Measurements from ENCODE around the gene HDAC9.

The HDAC9 gene

DNA sequence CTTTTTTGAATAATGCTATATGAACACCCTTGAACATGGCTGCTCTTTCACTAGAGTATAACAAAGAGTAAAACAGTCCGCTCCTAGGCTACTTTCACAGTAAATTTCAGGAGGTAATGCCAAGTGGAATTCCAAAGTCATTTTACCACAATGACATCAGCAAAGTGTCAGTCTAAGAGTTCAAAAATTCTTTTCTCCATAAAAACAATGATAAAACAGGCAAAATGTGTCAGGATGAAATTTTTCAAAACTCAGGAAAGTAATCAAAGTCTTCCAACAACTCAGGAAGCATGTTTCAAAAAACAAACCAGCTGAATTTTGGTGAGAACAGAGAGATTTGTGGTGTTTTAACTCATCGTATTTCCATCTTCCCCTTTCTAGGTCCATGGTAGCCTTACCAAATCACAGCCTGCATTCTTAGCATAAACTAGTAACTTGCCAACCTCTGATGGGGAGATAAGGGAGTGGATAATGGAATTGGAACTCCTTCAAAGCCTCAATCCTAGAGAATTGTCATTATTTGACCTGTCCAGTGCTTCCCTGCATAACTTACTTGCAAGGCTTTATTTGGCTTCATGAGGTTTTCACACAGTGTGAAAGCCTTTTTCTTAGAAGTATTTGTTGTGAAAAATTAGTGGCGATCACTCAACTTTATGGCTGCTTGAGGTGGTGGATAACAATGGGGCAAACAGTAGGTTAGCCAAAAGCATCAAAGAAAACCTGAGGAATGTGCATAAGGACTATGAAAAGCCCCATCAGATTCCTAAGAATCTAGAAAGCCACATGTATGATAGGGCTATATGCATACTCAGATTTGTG is 302.7 kb downstream of the HDAC9 start:
- DNase-seq (ENCODE audit: low read depth), result no peak
- no peak overlapping the region for H3K4me3 ChIP-seq (ENCODE audit: low read depth, low read length)

DNA sequence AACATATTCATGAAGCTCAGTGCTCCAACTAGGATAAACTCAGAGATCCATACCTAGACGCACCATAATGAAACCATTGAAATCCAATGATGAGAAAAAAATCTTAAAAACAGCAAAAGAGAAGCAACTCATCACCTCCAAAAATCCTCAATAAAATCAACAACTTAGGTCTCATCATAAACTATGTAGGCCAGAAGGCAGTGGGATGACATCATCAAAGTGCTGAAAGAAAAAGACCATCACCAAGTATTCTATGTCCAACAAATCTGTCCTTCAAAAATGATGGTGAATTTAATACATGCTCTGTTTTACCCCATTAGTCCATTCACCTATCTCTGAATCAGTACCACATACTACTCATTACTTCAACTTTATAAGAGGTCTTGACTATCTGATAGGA is 304.4 kb downstream of the HDAC9 start:
- DNase-seq (ENCODE audit: low read depth), result no peak

DNA sequence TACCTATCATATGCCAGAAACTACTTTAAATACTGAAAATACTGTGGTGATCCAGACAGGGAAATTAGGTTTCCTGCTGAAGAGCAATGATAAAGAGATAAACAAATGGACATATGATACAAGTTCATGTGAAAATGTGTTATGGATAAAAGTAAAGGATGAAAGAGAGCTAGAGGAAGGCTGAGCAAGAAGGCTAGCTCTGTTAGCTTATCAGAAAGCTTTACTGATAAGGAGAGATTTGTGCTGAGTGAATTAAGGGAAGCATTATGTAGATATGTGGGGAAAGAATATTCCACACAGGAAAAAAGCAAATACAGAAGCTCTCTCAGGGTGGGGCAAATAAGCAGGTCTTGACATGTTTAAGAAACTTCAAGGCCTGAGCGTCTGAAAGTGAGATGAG is 308.4 kb downstream of the HDAC9 start:
- no peak for DNase-seq (ENCODE audit: low read depth)
- no peak overlapping the region for H3K4me3 ChIP-seq (ENCODE audit: low read depth, low read length)

More for the DNA sequence above, 304.4 kb downstream of the HDAC9 start:
- H3K4me3 ChIP-seq (ENCODE audit: low read depth, low read length), result no peak overlapping the region

DNA sequence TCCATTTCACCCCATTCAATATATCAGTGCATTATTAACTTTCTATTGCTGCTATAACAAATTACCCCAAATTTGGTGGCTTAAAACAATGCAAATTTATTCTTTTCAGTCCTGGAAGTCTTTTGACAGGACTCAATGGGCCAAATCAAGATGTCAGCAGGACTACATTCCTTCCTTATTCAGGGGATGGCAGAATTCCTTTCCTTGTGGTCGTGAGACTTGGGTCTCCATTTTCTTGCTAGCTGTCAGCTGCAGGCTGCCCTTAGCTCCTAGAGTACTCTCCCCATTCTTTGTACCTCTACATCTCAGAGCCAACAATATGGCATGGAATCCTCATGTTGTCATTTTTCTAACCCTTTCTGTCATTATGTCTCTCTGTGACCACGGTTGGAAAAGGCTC is 310.6 kb downstream of the HDAC9 start:
- H3K4me3 ChIP-seq (ENCODE audit: low read depth, low read length), result no peak overlapping the region
- DNase-seq (ENCODE audit: low read depth), result no peak

DNA sequence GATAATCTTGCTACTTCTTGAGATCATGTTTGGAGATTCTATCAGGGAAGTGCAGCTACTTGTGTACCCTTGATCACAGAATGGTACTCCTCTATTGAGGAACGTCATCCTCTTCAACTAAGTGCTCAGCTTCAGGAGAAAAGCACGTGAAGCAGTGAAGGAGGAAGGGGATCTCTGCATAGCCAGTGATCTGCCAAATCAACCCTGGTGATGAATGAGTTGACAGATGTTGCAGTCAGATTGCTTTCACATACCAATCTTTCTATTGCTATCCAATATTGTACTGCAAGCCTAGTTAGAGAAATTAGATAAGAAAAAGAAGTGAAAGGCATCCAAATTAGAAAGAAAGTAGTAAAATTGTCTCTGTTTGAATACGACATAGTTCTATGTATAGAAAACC is 312.5 kb downstream of the HDAC9 start:
- no peak for DNase-seq (ENCODE audit: low read depth)
- no peak overlapping the region for H3K4me3 ChIP-seq (ENCODE audit: low read depth, low read length)

DNA sequence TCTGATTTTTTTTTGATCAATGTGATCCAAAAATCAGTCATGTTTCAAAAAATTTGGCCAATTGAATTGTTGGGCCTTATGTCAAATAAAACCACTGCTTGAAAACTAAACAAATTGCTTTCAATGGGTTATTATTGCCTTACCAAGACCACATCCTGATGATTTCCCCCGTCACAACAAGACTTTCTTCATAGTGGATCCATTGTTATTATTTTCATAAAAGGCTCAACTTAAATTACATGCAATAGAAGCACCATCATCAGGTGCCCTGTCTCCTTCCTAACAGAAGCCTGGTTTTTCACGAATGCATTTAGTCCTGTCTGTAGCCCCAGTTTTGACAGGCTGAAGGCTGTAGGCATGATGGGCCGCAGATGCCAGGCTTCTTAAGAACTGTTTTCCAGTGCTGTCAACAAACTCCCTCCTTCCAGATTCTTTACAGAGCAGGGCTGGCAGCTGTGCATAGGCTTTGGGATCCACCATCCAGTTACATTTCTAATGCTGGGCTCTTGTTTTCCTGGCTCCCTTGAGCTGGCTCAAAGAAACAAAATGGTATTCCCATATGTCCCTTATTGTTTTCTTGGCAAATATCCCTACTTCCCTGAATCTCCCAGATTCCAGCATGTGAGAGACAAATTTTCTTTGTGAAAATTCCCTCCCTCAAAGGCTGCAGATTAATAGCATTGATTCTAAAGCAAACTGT is 319.9 kb downstream of the HDAC9 start:
- no peak for DNase-seq (ENCODE audit: low read depth)
- H3K4me3 ChIP-seq (ENCODE audit: low read depth, low read length), result no peak overlapping the region

DNA sequence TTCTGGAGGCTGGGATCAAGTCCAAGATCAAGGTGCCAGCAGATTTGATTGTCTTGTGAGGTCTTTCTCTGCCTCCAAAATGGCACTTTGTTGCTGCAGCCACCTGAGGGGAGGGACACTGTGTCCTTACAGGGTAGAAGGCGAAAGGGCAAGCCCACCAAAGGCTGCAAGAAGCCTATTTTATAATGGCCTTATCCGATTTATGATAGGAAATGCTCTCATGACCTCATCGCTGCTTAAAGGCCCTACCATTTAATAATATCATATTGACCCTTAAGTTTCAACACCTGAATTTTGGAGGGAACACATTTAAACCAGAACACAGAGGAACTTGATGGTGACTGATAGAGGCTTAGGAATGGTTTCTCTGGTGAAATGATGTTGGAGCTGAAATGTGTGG is 325.4 kb downstream of the HDAC9 start:
- DNase-seq (ENCODE audit: low read depth), result no peak
- H3K4me3 ChIP-seq (ENCODE audit: low read depth, low read length), result no peak overlapping the region

DNA sequence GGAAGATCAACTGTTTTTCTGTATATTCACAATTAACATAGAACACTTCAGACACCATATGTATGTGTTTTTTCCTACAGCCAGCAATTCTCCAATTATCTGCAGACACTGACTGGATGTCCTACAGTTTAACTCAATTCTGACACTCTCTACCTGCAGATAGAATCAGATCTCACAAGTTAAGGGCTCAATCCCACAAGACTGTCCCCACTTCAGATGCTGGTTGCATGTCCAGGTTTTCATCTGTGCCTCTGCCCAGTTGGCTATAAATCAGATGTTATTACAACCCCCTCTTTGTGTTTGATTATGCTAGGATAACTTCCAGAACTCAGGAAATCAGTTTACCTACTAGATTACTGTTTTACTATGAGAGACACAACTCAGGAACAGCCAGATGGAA is 326.0 kb downstream of the HDAC9 start:
- no peak for DNase-seq (ENCODE audit: low read depth)
- H3K4me3 ChIP-seq (ENCODE audit: low read depth, low read length), result no peak overlapping the region

DNA sequence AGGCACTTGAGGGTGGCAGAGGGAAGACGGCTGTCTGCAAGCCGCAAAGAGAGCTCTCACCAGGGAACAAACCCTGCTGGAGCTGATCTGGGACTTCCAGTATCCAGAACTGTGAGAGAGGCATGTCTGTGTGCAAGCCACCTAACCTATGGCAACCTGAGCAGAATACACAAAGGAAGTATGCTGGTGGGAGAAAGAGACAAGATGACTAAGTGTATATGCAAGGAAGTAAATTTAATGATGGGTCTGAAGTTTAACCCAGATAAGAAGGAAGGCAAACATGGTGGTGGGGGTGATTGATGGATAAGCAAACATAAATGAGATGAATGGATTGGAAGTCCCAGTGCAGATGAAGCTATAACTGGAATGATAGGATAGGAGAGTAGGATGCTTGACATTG is 328.6 kb downstream of the HDAC9 start:
- DNase-seq (ENCODE audit: low read depth), result no peak
- H3K4me3 ChIP-seq (ENCODE audit: low read depth, low read length), result no peak overlapping the region

DNA sequence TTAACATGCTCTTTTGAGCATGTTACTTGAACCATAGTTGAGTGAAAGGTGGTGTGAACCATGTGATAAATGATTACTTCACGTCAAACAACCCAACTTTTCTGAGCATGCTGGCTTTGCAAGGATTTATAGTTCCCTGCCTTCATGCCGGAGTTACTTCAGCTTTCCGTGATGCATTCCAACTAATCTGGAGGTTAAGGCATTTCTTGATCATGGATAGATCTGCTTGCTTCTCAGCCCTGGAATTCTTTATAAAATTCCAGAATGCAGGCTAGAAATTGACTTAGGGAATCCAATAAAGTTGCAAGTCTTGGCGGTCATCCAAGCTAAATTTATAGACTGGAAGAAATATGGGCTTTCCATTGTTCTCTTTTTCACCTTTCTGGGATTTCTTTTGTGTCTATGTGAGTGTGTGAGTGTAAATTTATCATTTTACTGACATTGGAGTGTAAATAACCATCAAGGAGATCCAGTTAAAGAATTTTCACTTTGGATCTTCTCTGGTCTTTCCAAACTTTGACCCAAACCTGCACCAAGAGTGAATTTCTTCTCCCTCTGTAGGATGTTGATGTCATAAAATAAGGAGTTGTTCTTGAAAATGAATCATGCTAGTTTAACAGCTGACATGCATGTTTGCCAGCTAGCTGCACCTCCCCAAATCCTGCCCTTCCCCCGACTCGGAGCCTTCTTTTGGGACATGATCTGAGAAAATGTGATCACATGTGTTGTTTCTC is 332.9 kb downstream of the HDAC9 start:
- DNase-seq (ENCODE audit: low read depth), result no peak

DNA sequence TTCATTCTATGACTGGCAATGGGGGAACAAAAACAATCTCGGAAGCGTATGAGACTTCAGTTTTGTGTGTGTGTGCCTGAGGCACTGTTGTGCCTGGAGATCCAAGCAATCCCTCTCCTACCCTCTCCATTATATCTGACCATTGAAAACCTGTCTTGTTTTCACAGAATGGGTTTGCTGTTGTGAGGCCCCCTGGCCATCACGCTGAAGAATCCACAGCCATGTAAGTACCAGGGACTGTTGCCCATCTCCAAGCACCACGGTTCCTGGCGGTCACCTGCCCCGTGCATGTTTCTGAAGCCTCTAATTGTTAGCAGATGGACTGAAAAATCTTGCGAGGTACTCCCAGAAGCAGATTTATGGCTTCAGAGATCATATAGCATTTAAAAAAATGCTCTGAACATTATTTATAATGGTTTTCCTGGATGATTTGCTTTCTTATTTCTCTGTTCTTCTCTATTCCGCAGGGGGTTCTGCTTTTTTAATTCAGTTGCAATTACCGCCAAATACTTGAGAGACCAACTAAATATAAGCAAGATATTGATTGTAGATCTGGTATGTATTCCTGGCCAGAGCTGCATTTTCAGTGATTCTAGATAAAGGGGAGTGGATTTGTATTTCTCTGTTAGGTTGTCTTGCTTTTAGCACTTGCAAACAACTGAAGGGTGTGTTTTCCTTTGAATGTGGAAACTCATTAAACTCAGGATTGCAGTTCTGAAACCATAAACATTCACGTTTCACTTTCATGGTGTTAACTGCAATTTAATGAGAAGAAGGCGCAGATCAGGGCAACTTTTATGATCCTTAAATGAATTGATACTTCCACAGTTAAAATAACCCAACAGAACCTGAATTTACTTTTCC is 333.7 kb downstream of the HDAC9 start:
- no peak for DNase-seq (ENCODE audit: low read depth)
- H3K4me3 ChIP-seq (ENCODE audit: low read depth, low read length), result no peak overlapping the region

More for the DNA sequence above, 332.9 kb downstream of the HDAC9 start:
- no peak overlapping the region for H3K4me3 ChIP-seq (ENCODE audit: low read depth, low read length)

DNA sequence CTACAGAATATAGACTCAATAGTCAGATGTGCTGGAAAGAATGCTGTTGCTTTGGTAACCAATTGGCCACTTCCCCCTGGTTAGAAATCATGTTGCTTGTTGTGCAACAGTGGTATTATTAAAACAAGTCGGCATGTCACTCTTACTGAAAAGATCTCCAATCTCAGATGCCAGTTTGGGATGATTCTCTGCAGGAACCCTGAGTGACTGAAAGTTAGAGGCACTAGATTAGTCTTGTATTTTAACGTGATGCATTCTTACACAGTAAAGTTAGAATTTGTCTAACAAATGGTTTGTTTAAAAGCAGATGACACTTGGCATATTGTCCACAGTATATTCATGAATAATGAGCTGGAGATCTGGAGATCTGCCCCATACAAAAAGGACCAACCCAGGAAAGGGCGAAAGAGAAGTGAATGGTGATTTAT is 334.3 kb downstream of the HDAC9 start:
- H3K4me3 ChIP-seq (ENCODE audit: low read depth, low read length), result no peak overlapping the region
- peak; percentile 60 for DNase-seq (ENCODE audit: low read depth)

DNA sequence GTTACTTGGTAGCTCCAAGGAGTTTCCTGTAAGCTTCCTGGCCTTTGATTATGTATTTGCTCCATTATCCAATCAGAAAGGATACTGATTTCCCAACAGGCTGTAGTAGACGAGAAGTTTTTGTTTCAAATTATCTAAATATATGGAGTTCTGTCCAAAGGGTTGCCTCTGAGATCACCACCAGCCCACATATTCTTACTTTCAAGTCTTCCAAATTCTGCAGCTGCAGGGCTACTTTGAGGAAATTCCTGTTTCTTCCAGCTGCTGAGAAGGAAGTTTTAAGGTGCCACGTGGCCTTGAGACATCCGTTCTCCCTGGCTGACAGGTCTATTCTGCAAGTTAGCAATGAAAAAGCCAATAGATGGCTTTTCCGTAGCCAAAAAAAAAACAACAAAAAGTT is 335.9 kb downstream of the HDAC9 start:
- no peak overlapping the region for H3K4me3 ChIP-seq (ENCODE audit: low read depth, low read length)
- no peak for DNase-seq (ENCODE audit: low read depth)

DNA sequence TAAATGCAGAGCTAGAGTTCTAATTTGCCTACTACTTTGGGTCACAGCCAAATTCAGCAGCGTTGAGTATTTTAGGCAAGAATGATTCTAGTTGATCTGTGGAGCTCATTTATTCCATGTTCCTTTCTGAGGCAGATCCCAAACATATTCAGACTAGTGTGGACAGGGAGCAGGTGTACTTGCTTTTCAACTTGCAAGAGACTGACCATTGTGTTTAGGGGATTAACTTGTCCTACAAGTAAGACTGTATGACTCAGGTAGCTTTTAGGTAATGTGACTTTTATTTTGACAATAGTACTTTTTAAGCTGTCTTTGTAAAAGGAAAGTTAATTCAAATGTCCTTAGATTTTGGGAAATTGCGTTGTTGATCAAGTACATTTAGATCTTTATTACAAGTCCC is 336.4 kb downstream of the HDAC9 start:
- H3K4me3 ChIP-seq (ENCODE audit: low read depth, low read length), result no peak overlapping the region

DNA sequence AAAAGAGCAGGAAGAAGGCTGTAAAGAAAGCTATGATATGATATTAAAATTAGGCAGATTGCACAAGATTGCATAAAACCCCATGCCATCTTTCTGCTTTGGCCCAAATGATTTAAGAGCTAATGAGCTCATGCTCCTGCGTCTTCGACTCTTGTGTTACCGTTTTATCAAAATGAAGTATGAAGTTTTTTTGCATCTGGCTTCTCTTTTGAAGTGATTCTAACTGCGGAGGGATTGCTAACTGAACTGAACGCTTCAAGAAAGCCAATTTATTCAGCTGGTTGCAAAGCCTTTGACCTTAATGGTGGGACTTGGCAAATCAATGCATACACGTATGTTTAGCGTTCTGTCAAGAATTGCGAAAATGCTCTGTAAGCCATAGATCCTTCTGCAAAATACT is 339.0 kb downstream of the HDAC9 start:
- no peak overlapping the region for H3K4me3 ChIP-seq (ENCODE audit: low read depth, low read length)
- no peak for DNase-seq (ENCODE audit: low read depth)

More for the DNA sequence above, 336.4 kb downstream of the HDAC9 start:
- DNase-seq (ENCODE audit: low read depth), result no peak

DNA sequence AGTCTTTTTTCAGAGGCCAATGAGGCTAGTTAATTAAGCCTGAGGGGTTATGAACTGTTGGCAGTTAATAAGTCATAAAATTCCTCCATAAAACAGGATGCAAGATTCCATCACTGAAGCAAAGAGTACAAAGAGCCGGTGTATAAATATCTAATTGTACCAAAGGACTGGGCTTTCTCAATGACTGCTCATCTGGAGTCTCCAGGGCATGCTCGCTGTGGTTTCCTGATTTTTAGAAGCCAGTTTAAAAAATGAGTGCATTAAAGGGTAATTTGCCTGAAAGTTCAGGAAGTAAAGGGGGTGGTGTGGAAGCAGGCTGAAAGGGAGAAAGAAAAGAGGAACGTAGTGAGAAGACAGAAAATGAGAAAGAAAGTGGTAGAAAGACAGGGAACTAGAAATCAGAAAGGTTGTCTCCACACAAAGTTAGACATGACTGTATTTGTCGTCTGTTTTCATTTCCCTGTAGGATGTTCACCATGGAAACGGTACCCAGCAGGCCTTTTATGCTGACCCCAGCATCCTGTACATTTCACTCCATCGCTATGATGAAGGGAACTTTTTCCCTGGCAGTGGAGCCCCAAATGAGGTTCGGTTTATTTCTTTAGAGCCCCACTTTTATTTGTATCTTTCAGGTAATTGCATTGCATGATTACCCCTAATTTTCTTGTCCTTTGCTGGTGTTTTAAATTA is 339.6 kb downstream of the HDAC9 start:
- DNase-seq (ENCODE audit: low read depth), result no peak
- H3K4me3 ChIP-seq (ENCODE audit: low read depth, low read length), result no peak overlapping the region

DNA sequence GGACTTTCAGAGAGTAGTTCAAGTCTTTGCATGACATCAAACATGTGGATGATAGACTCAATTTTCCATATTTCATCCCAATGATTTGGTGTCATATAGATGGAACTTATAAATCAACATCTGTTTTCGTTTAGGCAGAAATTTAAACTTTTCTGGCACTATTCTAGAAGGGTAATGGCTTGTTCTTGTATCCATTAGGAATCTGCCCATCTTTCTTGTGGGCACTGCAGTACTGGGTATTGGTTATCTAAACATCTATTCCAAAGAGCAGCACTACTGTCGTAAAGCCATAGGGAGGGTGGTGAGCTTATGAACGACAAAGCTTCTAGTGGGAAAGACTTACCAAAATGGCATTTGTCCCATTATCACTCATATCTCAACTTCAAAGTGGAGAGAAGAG is 348.4 kb downstream of the HDAC9 start:
- no peak for DNase-seq (ENCODE audit: low read depth)
- no peak overlapping the region for H3K4me3 ChIP-seq (ENCODE audit: low read depth, low read length)

DNA sequence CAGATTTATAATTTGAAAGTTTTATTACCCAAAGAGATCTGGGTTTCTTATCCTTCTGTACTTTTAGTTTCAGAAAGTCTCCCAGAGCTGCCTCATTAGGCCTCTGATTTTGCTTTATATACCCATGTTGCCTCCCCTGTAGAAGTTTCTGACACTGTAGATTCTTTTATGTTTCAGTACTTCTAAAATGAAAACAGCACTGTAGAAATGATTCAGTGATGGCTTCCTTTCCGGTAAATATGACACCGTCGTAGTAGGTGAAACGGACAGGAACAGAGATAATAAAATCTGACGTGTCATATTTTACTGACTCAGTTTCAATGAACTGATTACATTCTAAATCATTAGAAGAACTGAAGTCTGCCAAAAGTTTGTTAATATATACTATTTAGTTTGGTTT is 349.2 kb downstream of the HDAC9 start:
- H3K4me3 ChIP-seq (ENCODE audit: low read depth, low read length), result no peak overlapping the region
- DNase-seq (ENCODE audit: low read depth), result no peak

DNA sequence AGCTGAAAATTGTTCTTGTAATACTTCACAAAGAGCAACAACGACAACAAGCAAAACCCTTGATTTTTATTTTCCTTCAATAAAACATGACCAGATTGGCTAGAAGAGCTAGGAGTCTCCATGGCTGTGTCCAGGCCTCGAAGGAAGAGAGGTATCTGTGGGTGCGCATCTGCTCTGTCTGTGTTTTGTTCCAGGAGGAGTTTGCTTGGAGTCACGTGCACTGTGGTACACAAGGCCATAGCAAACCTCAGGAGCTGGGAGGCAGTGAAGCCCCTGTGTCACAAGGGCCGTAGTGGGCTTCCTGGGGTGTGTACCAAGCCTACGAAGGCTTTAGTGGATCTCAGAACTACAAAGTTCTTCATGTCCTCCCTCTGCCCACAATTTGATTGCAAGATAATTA is 350.2 kb downstream of the HDAC9 start:
- H3K4me3 ChIP-seq (ENCODE audit: low read depth, low read length), result no peak overlapping the region
- no peak for DNase-seq (ENCODE audit: low read depth)

Measured in skeletal muscle cell (primary cell).